C4-2B (cell line): ENCODE measurements around the gene SRXN1.

Experiments
- H3K27ac ChIP-seq: fragments of 450-650 bp; 2 replicates; pipeline ENCODE4 v1.5.1; 2017
- CTCF ChIP-seq: fragments of 450-650 bp; conservative IDR thresholded peaks from 2 replicates; pipeline ENCODE4 v1.5.1; 2017; ENCODE audit warnings: mild to moderate bottlenecking
- ZFX ChIP-seq: fragments of 450-650 bp; IDR thresholded peaks from 2 replicates; pipeline ENCODE4 v1.6.1; 2017

Gene SRXN1

GRCh38 chr20:615514-615913 is 37.5 kb downstream of the SRXN1 start:
- H3K27ac ChIP-seq: no peak overlapping the region
- TF ChIP-seq ZFX: no peak

GRCh38 chr20:611843-612185 is 41.2 kb downstream of the SRXN1 start:
- H3K27ac ChIP-seq: no peak overlapping the region
- no peak for TF ChIP-seq ZFX
- no peak for TF ChIP-seq CTCF

GRCh38 chr20:611047-611842 is 41.8 kb downstream of the SRXN1 start:
- H3K27ac ChIP-seq: no peak overlapping the region
- TF ChIP-seq ZFX (no peak), CTCF (no peak)

- no peak within 1 kb of the TSS for H3K27ac ChIP-seq
- TF ChIP-seq CTCF: no peak
- TF ChIP-seq ZFX: no peak
These were observed 42.6 kb downstream of the SRXN1 start, which contains the start of gene TCF15 for GRCh38 chr20:610130-611046. TCF15 (minus strand) TSS chr20:610309; CDS start chr20:610237, 72 bp downstream.

GRCh38 chr20:609371-609964 is 43.5 kb downstream of the SRXN1 start:
- H3K27ac ChIP-seq: no peak overlapping the region
- TF ChIP-seq ZFX (no peak), CTCF (no peak)

GRCh38 chr20:608970-609369 is 44.0 kb downstream of the SRXN1 start:
- no peak overlapping the region for H3K27ac ChIP-seq
- no peak for TF ChIP-seq CTCF
- TF ChIP-seq ZFX: no peak

GRCh38 chr20:607476-607875 is 45.5 kb downstream of the SRXN1 start:
- no peak for TF ChIP-seq ZFX
- TF ChIP-seq CTCF: no peak

More at GRCh38 chr20:607476-607875, 45.5 kb downstream of the SRXN1 start:
- no peak overlapping the region for H3K27ac ChIP-seq
